ENCODE data around the gene CFDP1. TPM values are rescaled to one million over a fixed set of nuclear protein-coding genes. Genes with fewer than 3 reads are reported as not detected.

CFDP1 gene
- total RNA-seq, 1 donor, result 41.3 TPM

DNA sequence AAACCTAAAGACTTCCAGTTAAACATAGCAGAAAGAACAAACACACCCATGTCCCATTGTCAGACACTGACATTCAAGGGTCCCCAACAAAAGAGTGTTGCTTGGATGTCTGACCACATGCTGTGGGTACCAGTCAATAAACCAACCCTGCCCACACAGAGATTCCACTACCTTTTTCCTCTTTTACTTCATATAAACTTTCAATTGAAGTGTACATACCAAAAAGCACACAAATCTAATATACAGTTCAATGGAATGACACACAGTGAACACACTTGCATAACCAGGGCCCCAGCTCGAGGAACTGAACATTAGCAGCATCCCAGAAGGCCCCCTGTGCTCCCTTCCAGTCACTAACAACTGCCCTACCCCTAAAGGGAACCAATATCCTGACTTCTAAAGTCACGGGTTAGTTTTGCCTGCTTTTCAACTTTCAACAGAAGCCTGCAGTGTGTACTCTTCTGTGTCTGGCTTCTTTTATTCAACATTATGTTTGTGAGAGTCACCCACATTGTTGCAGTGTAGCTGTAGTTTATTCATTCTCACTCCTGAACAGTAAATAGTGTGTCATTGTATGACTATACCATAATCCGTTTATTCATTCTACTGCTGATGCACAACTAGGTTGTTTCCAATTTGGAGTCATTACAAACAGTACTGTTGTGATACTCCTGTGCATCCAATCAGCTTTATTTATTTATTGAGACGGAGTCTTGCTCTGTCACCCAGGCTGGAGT, 18.0 kb downstream of the CFDP1 start:
- H3K4me3 ChIP-seq (ENCODE audit: insufficient read depth, low read length), result no peak overlapping the region
- DNase-seq (ENCODE audit: insufficient read length, low spot score, missing footprints), result no peak
- no peaks in the 10 kb centered on the region for H3K4me1 ChIP-seq (ENCODE audit: insufficient read depth, low read length)
- H3K4me2 ChIP-seq (ENCODE audit: insufficient read depth, low read length), result no peak overlapping the region
- H3K27me3 ChIP-seq (ENCODE audit: insufficient read depth, low read length), result no peaks in the 10 kb centered on the region
- peaks cover 27% of the 10 kb centered on the region for H3K36me3 ChIP-seq (ENCODE audit: insufficient read depth, low read length)
- H3K9me3 ChIP-seq (ENCODE audit: low read depth, low read length), result no peaks in the 10 kb centered on the region
- no peak overlapping the region for H2AFZ ChIP-seq (ENCODE audit: low read length)
- H3K27ac ChIP-seq (ENCODE audit: low read depth, low read length), result no peak overlapping the region
- peaks cover 61% of the 10 kb centered on the region for H3K79me2 ChIP-seq (ENCODE audit: insufficient read depth, low read length)
- TF ChIP-seq CTCF (IDR thresholded peaks at IDR 0.05; ENCODE audit: extremely low read depth, low read depth, low read length), result no peak
- no peaks in the 10 kb centered on the region for H4K20me1 ChIP-seq (ENCODE audit: insufficient read depth, low read length)

GRCh38 chr16:75413951-75414350, 19.4 kb downstream of the CFDP1 start:
- H2AFZ ChIP-seq (ENCODE audit: low read length), result no peak overlapping the region
- peaks cover 39% of the 10 kb centered on the region for H3K36me3 ChIP-seq (ENCODE audit: insufficient read depth, low read length)
- H3K4me1 ChIP-seq (ENCODE audit: insufficient read depth, low read length), result no peaks in the 10 kb centered on the region
- no peaks in the 10 kb centered on the region for H3K27me3 ChIP-seq (ENCODE audit: insufficient read depth, low read length)
- H3K4me2 ChIP-seq (ENCODE audit: insufficient read depth, low read length), result no peak overlapping the region
- no peak overlapping the region for H3K4me3 ChIP-seq (ENCODE audit: insufficient read depth, low read length)
- H4K20me1 ChIP-seq (ENCODE audit: insufficient read depth, low read length), result no peaks in the 10 kb centered on the region
- peaks cover 48% of the 10 kb centered on the region for H3K79me2 ChIP-seq (ENCODE audit: insufficient read depth, low read length)
- no peak overlapping the region for H3K27ac ChIP-seq (ENCODE audit: low read depth, low read length)
- TF ChIP-seq CTCF (IDR thresholded peaks at IDR 0.05; ENCODE audit: extremely low read depth, low read depth, low read length), result no peak
- H3K9me3 ChIP-seq (ENCODE audit: low read depth, low read length), result no peaks in the 10 kb centered on the region
- no peak for DNase-seq (ENCODE audit: insufficient read length, low spot score, missing footprints)

DNA sequence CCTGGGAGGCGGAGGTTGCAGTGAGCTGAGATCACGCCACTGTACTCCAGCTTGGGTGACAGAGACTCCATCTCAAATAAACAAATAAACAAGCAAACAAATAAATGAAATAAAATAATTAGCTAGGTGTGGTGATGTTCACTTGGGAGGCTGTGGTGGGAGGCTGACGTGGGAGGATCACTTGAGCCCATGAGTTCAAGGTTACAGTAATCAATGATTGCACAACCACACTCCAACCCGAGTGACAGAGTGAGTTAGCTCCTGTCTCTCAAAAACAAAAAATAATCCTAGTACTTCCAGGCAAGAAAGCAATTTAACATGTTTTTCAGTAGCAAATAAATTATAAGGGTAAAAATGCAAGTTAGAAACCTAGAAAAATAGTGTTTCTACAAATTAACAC, 26.4 kb downstream of the CFDP1 start:
- TF ChIP-seq CTCF (IDR thresholded peaks at IDR 0.05; ENCODE audit: extremely low read depth, low read depth, low read length), result no peak
- no peaks in the 10 kb centered on the region for H4K20me1 ChIP-seq (ENCODE audit: insufficient read depth, low read length)
- H3K27ac ChIP-seq (ENCODE audit: low read depth, low read length), result no peak overlapping the region
- H2AFZ ChIP-seq (ENCODE audit: low read length), result no peak overlapping the region
- H3K9me3 ChIP-seq (ENCODE audit: low read depth, low read length), result no peaks in the 10 kb centered on the region
- no peak for DNase-seq (ENCODE audit: insufficient read length, low spot score, missing footprints)
- no peak overlapping the region for H3K4me2 ChIP-seq (ENCODE audit: insufficient read depth, low read length)
- peaks cover 9% of the 10 kb centered on the region for H3K4me1 ChIP-seq (ENCODE audit: insufficient read depth, low read length)
- peaks cover 23% of the 10 kb centered on the region for H3K36me3 ChIP-seq (ENCODE audit: insufficient read depth, low read length)
- H3K27me3 ChIP-seq (ENCODE audit: insufficient read depth, low read length), result no peaks in the 10 kb centered on the region
- H3K4me3 ChIP-seq (ENCODE audit: insufficient read depth, low read length), result no peak overlapping the region
- no peaks in the 10 kb centered on the region for H3K79me2 ChIP-seq (ENCODE audit: insufficient read depth, low read length)

DNA sequence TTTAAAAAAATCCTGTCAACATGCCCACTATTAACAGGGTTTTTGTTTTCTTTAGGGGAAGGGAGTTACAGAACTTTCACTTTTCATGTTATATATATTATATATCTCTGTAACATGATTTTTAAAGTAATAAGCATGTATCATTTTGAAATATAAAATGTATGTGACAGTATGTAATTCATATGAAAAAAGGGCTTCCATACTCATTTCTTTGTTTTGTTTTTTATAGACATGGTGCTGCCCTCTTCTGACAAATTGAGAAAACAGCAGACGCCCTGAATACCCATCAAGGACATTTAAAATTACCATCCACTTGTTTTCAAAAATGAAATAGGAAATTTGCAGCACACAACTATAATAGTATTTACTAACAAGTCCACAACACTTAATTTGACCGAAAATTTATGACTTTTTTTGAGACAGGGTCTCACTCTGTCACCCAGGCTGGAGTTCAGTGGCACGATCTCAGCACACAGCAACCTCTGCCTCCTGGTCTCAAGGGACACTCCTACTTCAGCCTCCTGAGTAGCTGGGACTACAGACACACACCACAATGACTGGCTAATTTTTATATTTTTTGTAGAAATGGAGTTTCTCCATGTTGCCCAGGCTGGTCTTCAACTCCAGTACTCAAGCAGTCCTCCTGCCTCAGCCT, 30.4 kb downstream of the CFDP1 start:
- peak; percentile 63 for DNase-seq (ENCODE audit: insufficient read length, low spot score, missing footprints)

More for the DNA sequence above, 30.4 kb downstream of the CFDP1 start:
- no peaks in the 10 kb centered on the region for H3K36me3 ChIP-seq (ENCODE audit: insufficient read depth, low read length)
- peak; percentile 75 for TF ChIP-seq CTCF (IDR thresholded peaks at IDR 0.05; ENCODE audit: extremely low read depth, low read depth, low read length)
- H3K4me2 ChIP-seq (ENCODE audit: insufficient read depth, low read length), result peak overlapping the region; percentile 0
- peaks cover 12% of the 10 kb centered on the region for H3K4me1 ChIP-seq (ENCODE audit: insufficient read depth, low read length)
- H3K4me3 ChIP-seq (ENCODE audit: insufficient read depth, low read length), result no peak overlapping the region
- H3K27me3 ChIP-seq (ENCODE audit: insufficient read depth, low read length), result no peaks in the 10 kb centered on the region
- no peaks in the 10 kb centered on the region for H4K20me1 ChIP-seq (ENCODE audit: insufficient read depth, low read length)
- no peaks in the 10 kb centered on the region for H3K9me3 ChIP-seq (ENCODE audit: low read depth, low read length)
- H3K27ac ChIP-seq (ENCODE audit: low read depth, low read length), result peak overlapping the region; percentile 86
- no peak overlapping the region for H2AFZ ChIP-seq (ENCODE audit: low read length)
- peaks cover under 1% of the 10 kb centered on the region for H3K79me2 ChIP-seq (ENCODE audit: insufficient read depth, low read length)

All from osteoblast (primary cell).